Activated T-cell treated with anti-CD3 and anti-CD28 coated beads for 24 hours (primary cell): ENCODE results near the gene STAM.

Experiments used
- DNase-seq: peaks from one replicate; pipeline ENCODE4 v3.0.0-alpha.2; 2020; ENCODE audit warnings: low read depth

STAM gene

GRCh38 chr10:17648243-17649035 is 4.5 kb downstream of the STAM start:
- peak; percentile 48 for DNase-seq

- no peak for DNase-seq
Measured at GRCh38 chr10:17649052-17649451, 5.1 kb downstream of the STAM start.

- DNase-seq = no peak
Measured at GRCh38 chr10:17649836-17650235, 5.9 kb downstream of the STAM start.

GRCh38 chr10:17650416-17650815 is 6.5 kb downstream of the STAM start:
- no peak for DNase-seq

- DNase-seq = no peak
Measured at GRCh38 chr10:17651896-17652295, 7.9 kb downstream of the STAM start.

- DNase-seq = no peak
Measured at GRCh38 chr10:17652585-17652984, 8.6 kb downstream of the STAM start.

GRCh38 chr10:17655009-17655408 is 11.1 kb downstream of the STAM start:
- no peak for DNase-seq

GRCh38 chr10:17655567-17656146 is 11.7 kb downstream of the STAM start:
- no peak for DNase-seq

- no peak for DNase-seq
Measured at GRCh38 chr10:17657103-17657500, 13.2 kb downstream of the STAM start.

GRCh38 chr10:17659365-17659764 is 15.4 kb downstream of the STAM start:
- DNase-seq = no peak

GRCh38 chr10:17660921-17661320 is 17.0 kb downstream of the STAM start:
- DNase-seq = no peak

GRCh38 chr10:17661510-17661909 is 17.6 kb downstream of the STAM start:
- no peak for DNase-seq

- DNase-seq = no peak
Measured at GRCh38 chr10:17662193-17663138, 18.5 kb downstream of the STAM start.

GRCh38 chr10:17663450-17663849 is 19.5 kb downstream of the STAM start:
- no peak for DNase-seq

GRCh38 chr10:17665747-17666146 is 21.8 kb downstream of the STAM start:
- DNase-seq = no peak

- DNase-seq = no peak
Measured at GRCh38 chr10:17668435-17669184, 24.7 kb downstream of the STAM start.

GRCh38 chr10:17669185-17669872 is 25.4 kb downstream of the STAM start:
- peak; percentile 24 for DNase-seq

- no peak for DNase-seq
Measured at GRCh38 chr10:17671307-17671706, 27.4 kb downstream of the STAM start.

- no peak for DNase-seq
Measured at GRCh38 chr10:17673471-17674061, 29.6 kb downstream of the STAM start.

GRCh38 chr10:17674566-17674965 is 30.6 kb downstream of the STAM start:
- no peak for DNase-seq

GRCh38 chr10:17675638-17676037 is 31.7 kb downstream of the STAM start:
- DNase-seq = no peak
